GM19455 (cell line): ENCODE results near the gene STK40.

ENCODE experiments used
- ATAC-seq: cut with Tn5 transposase; IDR thresholded peaks from one replicate; pipeline ENCODE4 v1.9.1; 2021; ENCODE audit not compliant: unreplicated experiment

STK40 gene

GRCh38 chr1:36398370-36398977 lies 12.8 kb upstream of the STK40 start:
- ATAC-seq: no peak

GRCh38 chr1:36397378-36398230 lies 11.9 kb upstream of the STK40 start, which contains the start of gene LSM10:
TSS of gene LSM10 (minus strand) at chr1:36397908. CDS start at chr1:36394129, 3,779 bp downstream.
- peak; percentile 73 for ATAC-seq

- no peak for ATAC-seq
These were observed 11.3 kb upstream of the STK40 start for GRCh38 chr1:36397083-36397377.

DNA sequence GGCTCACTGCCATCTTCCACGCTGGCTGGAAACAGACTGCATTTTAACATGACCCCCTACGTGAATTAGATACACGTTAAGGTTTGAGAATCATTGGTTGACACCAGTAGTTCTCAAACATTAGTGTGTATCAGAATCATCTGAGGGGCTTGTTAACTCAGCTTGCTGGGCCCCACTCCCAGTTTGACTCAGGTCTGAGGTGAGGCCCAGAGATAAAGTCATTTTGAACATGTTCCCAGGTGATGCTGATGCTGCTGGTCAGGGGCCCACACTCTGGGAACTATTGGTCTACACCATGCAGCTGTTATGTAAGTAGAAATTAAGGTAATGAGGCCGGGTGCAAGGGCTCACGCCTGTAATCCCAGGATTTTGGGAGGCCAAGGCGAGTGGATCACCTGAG lies 10.6 kb upstream of the STK40 start:
- no peak for ATAC-seq

DNA sequence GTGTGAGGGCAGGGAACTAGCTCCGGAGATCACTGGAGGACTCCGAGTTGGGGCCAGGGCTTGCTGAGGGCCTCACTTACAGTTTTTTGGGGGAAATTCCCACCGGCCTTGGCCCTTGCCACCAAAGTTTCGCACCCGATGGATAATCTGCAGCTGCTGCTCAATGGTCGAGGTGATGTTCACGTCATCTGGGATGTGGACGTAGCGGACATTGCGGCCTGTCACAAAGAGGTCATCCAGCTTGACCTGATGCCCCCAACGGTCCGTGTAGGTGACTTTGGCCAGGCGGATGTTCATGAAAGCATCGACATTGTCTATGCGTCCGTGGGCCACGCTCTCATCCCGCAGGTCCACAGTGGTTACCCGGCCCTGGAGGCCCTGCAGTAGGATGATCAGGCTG lies 8.0 kb upstream of the STK40 start:
- ATAC-seq: no peak

- no peak for ATAC-seq
These were observed 7.1 kb upstream of the STK40 start for GRCh38 chr1:36392836-36393235.

DNA sequence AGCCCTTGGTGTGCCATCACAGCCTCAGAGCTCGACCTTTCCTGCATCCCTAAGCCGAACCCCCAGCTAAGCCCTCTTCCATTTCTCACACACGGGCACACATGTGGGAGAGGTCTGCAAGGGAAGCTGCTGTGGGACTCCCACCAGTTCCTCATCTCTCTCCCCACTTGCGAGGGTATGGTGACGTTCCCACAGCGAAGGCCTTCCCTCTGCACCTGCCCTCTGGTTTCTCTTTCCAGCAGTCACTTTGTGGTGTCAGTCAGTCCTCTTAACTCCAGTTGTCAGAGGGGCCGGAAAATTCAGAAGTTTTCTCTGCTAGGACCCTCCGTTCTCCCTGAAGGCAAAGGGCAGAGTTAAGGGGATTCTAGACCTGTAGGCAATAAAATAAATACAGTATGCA lies 5.5 kb upstream of the STK40 start:
- no peak for ATAC-seq

DNA sequence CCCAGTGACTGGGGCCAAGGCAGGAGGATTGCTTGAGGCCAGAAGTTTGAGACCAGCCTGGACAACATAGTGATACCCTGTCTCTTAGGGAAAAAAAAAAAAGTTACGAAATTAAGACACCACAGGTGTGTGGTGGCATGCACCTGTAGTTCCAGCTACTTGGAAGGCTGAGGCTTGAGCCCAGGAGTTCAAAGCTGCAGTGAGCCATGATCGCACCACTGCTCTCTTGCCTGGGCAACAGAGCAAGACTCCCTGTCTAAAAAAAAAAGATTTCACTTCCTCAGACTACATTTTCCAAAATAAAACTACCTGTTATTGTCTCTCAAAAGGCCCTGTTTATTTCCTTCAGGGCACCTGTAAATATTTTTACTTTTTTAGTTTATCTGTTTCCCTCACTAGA lies 4.7 kb upstream of the STK40 start:
- ATAC-seq: no peak

GRCh38 chr1:36389999-36390398 lies 4.3 kb upstream of the STK40 start:
- no peak for ATAC-seq

- ATAC-seq: no peak
These were observed 3.5 kb upstream of the STK40 start for GRCh38 chr1:36389261-36389660.

DNA sequence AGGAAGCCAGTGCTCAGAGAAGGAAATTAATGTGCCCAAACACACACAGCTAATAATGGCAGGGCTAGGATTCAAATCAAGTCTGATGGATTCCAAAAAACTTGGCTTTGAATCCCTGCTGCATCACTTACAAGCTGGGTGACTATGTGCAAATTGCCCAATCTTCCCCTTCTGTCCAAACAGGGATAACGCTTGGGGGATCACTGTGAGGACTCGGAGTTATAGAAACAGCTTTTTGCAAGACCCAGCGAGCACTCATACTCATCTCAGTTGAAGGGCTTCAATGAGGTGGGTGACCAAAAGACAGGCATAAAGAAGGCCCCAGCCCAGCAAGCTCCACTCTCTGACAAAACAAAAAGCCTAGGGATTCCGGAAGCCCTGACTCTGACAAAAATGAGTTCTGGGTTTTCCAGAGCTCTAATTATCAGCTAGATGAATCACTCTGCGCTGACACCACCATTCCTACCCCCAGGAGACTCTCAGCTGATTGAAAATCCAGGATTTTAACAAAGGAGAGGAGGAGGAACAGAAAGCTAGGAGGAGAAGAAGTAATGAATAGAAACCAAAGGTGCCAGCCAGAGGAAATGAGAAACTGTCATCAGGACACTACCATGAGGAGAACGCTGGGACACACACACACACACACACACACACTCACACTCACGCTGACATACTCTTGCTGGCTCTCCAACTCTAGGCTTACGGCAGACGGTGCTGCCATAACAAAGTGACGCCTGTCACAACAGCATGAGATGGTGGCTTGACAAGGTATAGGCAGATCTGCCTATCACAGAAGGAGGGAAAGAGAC lies 1.6 kb upstream of the STK40 start:
- ATAC-seq: no peak

DNA sequence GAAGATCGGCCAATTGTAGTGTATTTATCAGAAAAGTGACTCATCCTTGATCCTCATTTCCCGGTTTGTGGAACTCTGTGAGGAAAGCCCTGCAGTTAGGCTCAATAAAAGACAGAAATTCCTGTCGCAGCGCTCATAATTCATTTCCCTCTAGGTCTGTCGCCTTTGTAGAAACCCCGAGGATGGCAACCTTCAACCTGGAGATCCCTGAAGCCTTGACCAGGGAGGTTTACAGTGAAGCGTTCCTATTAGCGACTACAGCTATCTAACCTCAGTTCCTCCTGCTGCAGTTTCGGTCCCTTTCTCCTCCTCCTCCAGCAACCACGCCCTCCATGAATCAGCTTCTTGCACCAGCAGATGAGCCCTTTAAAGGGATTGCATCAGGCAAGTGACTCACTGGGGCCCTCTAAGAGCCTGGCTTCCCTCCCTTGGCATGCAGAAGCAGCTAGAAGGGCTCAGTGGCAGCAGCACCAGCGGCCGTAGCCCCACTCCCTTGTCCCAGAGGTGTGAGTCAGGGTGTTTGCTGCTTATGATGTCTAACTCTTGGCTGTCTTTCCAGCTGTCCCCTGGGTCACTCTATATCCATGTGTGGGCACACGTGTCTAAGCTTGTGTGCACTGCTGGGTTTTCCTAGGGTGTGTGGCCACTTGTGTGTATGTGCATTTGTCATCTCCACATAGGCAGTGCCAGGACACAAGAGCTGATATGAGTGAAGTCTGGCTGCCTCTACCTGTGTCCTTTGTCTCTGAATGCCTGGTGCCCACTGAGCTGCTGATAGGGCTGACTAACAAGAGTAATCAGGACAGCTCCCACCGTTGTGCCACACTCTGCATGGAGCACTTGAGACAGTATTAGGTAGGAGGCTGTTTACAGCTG lies 779 bp upstream of the STK40 start:
- ATAC-seq: peak; percentile 35

GRCh38 chr1:36384542-36385409 lies 948 bp downstream of the STK40 start:
- ATAC-seq: no peak

DNA sequence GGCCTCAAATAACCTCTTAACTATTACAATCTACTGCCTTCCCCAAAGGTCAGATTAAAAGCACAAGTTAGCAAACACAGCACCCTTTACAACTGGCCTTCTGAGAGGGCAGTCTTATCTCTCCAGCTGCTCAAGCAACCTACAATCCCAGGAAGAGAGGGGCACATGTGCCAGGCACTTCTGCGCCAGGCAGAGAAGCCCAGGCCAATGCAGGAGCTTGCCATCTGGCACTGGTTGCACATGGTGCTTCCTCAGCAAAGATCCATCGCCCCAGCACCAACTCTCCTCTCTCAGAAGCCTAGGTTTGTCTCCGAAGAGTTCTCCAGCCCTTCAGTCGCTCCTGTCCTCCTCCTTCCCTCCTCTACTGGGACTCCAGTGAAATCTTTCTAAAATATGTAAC lies 2.5 kb downstream of the STK40 start:
- ATAC-seq: no peak

GRCh38 chr1:36382669-36383068 lies 3.1 kb downstream of the STK40 start:
- no peak for ATAC-seq

DNA sequence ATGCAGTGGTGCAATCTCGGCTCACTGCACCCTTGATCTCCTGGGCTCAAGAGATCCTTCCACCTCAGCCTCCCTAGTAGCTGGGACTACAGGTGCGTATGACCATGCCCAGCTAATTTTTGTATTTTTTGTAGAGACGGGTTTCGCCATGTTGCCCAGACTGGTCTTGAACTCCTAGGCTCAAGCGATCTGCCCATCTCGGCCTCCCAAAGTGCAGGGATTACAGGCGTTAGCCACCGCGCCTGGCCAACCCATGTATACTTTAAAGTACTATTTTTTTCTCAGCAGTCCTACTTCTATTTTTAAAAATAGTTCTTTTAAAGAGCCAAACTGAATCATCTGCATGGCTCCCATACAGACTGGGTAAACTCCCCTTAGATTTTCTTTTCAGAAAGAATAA lies 3.5 kb downstream of the STK40 start:
- ATAC-seq: no peak

DNA sequence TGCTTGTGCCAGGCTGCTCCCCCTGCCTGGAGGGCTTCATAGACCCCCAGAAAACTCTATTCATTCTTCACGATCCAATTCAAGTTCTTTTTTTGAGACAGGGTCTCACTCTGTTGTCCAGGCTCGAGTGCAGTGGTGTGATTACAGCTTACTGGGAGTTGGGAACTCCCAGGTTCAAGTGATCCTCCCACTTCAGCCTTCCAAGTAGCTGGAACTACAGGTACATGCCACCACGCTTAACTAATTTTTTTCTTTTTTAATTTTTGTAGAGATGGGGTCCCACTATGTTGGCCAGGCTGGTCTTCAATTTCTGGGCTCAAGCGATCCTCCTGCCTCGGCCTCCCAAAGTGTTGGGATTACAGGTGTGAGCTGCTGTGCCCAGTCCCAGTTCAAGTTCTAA lies 4.3 kb downstream of the STK40 start:
- ATAC-seq: no peak

DNA sequence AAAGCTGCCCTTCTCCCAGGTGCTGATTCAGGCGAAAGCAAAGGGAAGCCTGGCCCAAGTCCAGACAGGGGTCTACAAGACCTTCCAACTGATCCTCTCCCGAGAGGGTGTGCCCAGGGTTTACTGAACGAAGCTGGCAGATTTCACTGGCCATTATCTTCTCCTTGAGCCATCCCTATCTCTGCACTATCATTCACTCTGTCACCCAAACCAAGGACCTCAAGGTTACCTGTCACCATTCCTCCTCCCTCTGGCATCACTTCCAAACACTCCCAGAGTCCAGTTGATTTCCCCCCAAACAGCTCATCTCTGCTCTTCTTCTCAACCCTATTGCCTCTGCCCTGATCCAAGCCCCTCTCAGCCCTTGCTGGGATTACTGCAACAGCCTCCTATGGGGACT lies 4.9 kb downstream of the STK40 start:
- ATAC-seq: no peak

DNA sequence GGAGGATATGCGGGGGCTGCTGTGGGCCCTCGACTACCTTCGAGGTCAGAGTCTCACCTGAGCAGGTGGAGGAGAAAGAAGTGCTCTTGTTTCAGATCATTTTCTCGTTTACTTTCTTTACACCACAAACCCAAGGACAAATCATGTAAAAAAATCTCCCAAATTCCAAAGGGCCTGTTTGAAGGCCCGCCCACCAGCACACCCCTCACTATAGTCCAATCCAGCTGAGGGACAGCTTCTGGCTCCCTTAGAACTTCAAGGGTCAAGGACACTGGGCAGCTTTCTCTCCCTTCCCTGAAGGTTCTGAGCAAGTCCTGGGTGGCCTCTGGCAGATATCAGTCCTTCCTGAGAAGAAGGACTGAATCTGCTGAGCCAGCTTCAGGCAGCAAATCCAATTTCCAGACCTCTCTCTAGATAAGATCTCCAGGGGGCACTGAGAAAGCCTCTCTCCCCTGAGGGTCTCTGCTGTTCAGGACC lies 5.5 kb downstream of the STK40 start:
- no peak for ATAC-seq
